HAP-1 (cell line): Measurements from ENCODE around the gene ZNF764.
A peak's percentile ranks its signal among the peaks of the same experiment; 100 is the strongest.

Experiments used
- DNase-seq, 2 experiments: peaks; one replicate each; pipeline ENCODE4 v3.0.0-alpha.2; 2016 to 2020; ENCODE audit warnings: low spot score in 2 of 2
- H3K27me3 ChIP-seq: fragments of 250-450 bp; sonication (Bioruptor Pico); 2 replicates; pipeline ENCODE4 v1.5.1; 2020; ENCODE audit warnings: low read depth, mild to moderate bottlenecking, moderate library complexity
- H3K36me3 ChIP-seq: fragments of 250-450 bp; sonication (Bioruptor Pico); replicated peaks from 2 replicates; pipeline ENCODE4 v1.5.1; 2020; ENCODE audit warnings: mild to moderate bottlenecking
- H3K4me1 ChIP-seq: fragments of 250-450 bp; sonication (Bioruptor Pico); 2 replicates; pipeline ENCODE4 v1.5.1; 2020; ENCODE audit warnings: mild to moderate bottlenecking
- H3K4me3 ChIP-seq: fragments of 250-450 bp; sonication (Bioruptor Pico); 2 replicates; pipeline ENCODE4 v1.5.1; 2020; ENCODE audit warnings: mild to moderate bottlenecking, moderate library complexity
- H3K9me3 ChIP-seq: fragments of 250-450 bp; sonication (Bioruptor Pico); 2 replicates; pipeline ENCODE4 v1.5.1; 2020; ENCODE audit warnings: mild to moderate bottlenecking, moderate library complexity
- in situ Hi-C: fragments of 300-500 bp; cut with MboI; formaldehyde crosslinking; loops from 3 replicates; pipeline ENCODE4 v1.14.3; 2020; ENCODE audit warnings: low sequenced_read_pairs, inconsistent platforms, mixed read lengths

ZNF764 gene

GRCh38 chr16:30566531-30566930, 8.4 kb upstream of the ZNF764 start:
- DNase-seq: no peak
- H3K36me3 ChIP-seq: no peaks in the 10 kb centered on the region
- H3K9me3 ChIP-seq: no peaks in the 10 kb centered on the region
- peaks cover 4% of the 10 kb centered on the region for H3K4me1 ChIP-seq
- in situ Hi-C loops: no loop called here
- no peaks in the 10 kb centered on the region for H3K27me3 ChIP-seq
- no peak overlapping the region for H3K4me3 ChIP-seq

- no peaks in the 10 kb centered on the region for H3K9me3 ChIP-seq
- no peaks in the 10 kb centered on the region for H3K27me3 ChIP-seq
- DNase-seq: no peak
- in situ Hi-C loops: no loop called here
- no peaks in the 10 kb centered on the region for H3K36me3 ChIP-seq
- H3K4me3 ChIP-seq: no peak overlapping the region
- H3K4me1 ChIP-seq: peaks cover 2% of the 10 kb centered on the region
Observed at GRCh38 chr16:30565984-30566383, 7.8 kb upstream of the ZNF764 start.

- no peak for DNase-seq
- no peaks in the 10 kb centered on the region for H3K4me1 ChIP-seq
- H3K36me3 ChIP-seq: no peaks in the 10 kb centered on the region
- in situ Hi-C loops: no loop called here
- no peaks in the 10 kb centered on the region for H3K9me3 ChIP-seq
- no peaks in the 10 kb centered on the region for H3K27me3 ChIP-seq
- no peak overlapping the region for H3K4me3 ChIP-seq
Observed at GRCh38 chr16:30565526-30565925, 7.4 kb upstream of the ZNF764 start.

- Histone ChIP-seq H3K36me3 (no peaks in the 10 kb centered on the region), H3K4me3 (no peak overlapping the region), H3K9me3 (no peaks in the 10 kb centered on the region), H3K4me1 (peaks cover 9% of the 10 kb centered on the region; the same call in 1 of the 2 replicates), H3K27me3 (no peaks in the 10 kb centered on the region)
- in situ Hi-C loops: no loop called here
- no peak for DNase-seq
Observed at GRCh38 chr16:30562021-30562420, 3.8 kb upstream of the ZNF764 start.

DNA sequence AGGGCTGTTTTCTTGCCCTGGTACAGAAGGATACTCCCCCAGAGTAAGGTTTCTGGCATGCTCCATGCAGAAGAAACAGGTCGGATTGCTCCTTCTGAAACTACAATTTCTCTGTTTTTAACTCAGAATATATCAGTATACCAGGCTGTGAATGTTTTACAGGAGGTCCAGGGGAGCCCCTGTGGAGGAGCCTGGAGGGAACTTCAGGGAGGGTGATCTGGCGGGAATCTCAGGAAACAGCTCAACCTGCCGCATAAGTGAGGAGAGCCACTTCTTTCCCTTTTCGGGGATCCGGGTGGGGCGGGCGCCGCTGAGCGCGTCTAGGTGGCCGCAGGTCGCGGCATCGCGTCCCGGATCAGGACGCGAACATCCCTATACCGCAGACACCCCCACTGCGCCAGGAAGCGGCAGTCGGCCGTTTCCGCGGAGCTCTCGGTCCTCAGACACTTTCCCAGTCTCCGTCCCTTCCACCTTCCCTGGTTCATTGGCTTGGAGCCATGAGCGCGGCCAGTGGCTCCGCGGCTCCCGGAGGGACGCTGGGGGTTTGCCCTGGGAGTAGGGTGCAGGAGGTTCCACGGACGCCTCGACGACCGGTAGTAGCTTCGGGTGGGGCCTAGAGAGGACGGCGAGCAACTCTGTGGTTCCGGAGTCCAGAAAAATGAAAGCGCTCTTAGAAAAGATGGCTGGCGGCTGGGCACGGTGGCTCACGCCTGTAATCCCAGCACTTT, 3.1 kb upstream of the ZNF764 start:
- H3K4me1 ChIP-seq: peaks cover 9% of the 10 kb centered on the region; the same call in 1 of the 2 replicates
- in situ Hi-C loops: no loop called here
- H3K27me3 ChIP-seq: no peaks in the 10 kb centered on the region
- no peaks in the 10 kb centered on the region for H3K9me3 ChIP-seq
- H3K4me3 ChIP-seq: no peak overlapping the region
- H3K36me3 ChIP-seq: no peaks in the 10 kb centered on the region
- no peak for DNase-seq

GRCh38 chr16:30559690-30560089, 1.5 kb upstream of the ZNF764 start:
- H3K9me3 ChIP-seq: no peaks in the 10 kb centered on the region
- H3K36me3 ChIP-seq: peaks cover 13% of the 10 kb centered on the region
- peaks cover 9% of the 10 kb centered on the region; the same call in 1 of the 2 replicates for H3K4me1 ChIP-seq
- in situ Hi-C loops: no loop called here
- H3K4me3 ChIP-seq: no peak overlapping the region
- H3K27me3 ChIP-seq: no peaks in the 10 kb centered on the region
- DNase-seq: no peak

DNA sequence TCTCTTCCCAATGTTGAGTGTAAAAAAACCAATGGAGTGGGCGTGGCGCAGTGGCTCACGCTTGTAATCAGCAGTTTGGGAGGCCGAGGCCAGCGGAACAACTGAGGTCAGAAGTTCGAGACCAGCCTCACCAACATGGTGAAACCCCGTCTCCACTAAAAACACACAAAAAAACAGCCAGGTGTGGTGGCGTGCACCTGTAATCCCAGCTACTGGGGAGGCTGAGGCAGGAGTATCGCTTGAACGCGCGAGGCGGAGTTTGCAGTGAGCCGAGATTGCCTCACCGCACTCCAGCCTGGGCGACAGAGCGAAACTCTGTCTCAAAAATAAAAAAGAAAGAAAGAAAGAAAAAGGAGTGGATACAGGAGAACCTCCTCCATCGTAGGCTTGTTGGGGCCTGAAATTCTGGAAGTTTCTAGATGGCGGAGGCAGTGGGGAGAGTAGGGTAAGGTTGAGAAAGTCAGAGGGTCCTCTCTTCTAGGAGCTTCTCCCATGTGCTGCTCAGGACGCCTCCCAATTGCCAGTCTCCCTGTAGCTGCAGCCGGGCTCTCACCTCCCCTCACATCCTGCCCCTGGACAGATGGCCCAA, 709 bp upstream of the ZNF764 start:
- in situ Hi-C loops: no loop called here
- no peaks in the 10 kb centered on the region for H3K27me3 ChIP-seq
- peaks cover 9% of the 10 kb centered on the region; the same call in 1 of the 2 replicates for H3K4me1 ChIP-seq
- peaks cover 21% of the 10 kb centered on the region for H3K36me3 ChIP-seq
- no peak for DNase-seq
- peak overlapping the region; percentile 95 for H3K4me3 ChIP-seq
- no peaks in the 10 kb centered on the region for H3K9me3 ChIP-seq

- Histone ChIP-seq H3K9me3 (no peaks in the 10 kb centered on the region), H3K36me3 (peaks cover 24% of the 10 kb centered on the region), H3K27me3 (no peaks in the 10 kb centered on the region), H3K4me3 (peak overlapping the region; percentile 95), H3K4me1 (peaks cover 9% of the 10 kb centered on the region; the same call in 1 of the 2 replicates)
- DNase-seq: peak in 1 of 2 experiments; percentile 19
- in situ Hi-C loops: no loop called here
Observed at GRCh38 chr16:30557707-30557956, 542 bp downstream of the ZNF764 start.

GRCh38 chr16:30556125-30556473, 2.1 kb downstream of the ZNF764 start:
- DNase-seq: no peak
- H3K27me3 ChIP-seq: no peaks in the 10 kb centered on the region
- H3K36me3 ChIP-seq: peaks cover 24% of the 10 kb centered on the region
- no peaks in the 10 kb centered on the region for H3K9me3 ChIP-seq
- H3K4me1 ChIP-seq: peaks cover 9% of the 10 kb centered on the region; the same call in 1 of the 2 replicates
- in situ Hi-C loops: no loop called here
- no peak overlapping the region for H3K4me3 ChIP-seq

- DNase-seq: no peak
- Histone ChIP-seq H3K27me3 (no peaks in the 10 kb centered on the region), H3K4me3 (no peak overlapping the region), H3K36me3 (peaks cover 24% of the 10 kb centered on the region), H3K4me1 (peaks cover 9% of the 10 kb centered on the region; the same call in 1 of the 2 replicates), H3K9me3 (no peaks in the 10 kb centered on the region)
- in situ Hi-C loops: no loop called here
Observed at GRCh38 chr16:30555315-30556124, 2.7 kb downstream of the ZNF764 start.

GRCh38 chr16:30554557-30555314, 3.4 kb downstream of the ZNF764 start:
- no peak overlapping the region for H3K4me3 ChIP-seq
- H3K9me3 ChIP-seq: no peaks in the 10 kb centered on the region
- H3K27me3 ChIP-seq: no peaks in the 10 kb centered on the region
- in situ Hi-C loops: no loop called here
- H3K36me3 ChIP-seq: peaks cover 24% of the 10 kb centered on the region
- DNase-seq: no peak
- peaks cover 9% of the 10 kb centered on the region; the same call in 1 of the 2 replicates for H3K4me1 ChIP-seq

DNA sequence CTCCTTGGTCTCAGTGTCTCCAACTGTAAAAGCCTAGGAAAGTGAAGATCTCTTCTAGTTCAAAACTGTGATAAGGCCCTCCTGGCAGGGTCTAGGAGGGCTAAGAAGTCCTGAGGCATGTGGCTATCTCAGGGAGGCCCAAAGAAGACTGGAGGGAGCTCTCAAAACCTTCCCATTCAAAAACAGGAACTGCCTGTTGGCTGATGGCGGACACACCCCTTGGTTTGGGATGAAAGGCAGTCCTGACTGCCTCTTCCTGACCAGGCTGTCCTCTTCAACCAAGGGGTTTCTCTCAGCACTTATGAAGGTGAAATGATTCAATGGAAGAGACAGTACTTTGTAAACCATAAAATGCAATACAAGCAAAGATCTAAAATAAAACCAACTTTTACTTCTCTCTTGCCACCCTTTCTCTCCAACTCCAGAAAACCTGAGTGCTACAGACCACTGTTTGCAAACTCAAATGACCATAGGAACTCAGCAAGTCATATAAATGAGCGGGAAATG, 4.7 kb downstream of the ZNF764 start:
- Histone ChIP-seq H3K4me3 (no peak overlapping the region), H3K27me3 (no peaks in the 10 kb centered on the region), H3K4me1 (peaks cover 2% of the 10 kb centered on the region; the same call in 1 of the 2 replicates), H3K36me3 (peaks cover 24% of the 10 kb centered on the region), H3K9me3 (no peaks in the 10 kb centered on the region)
- no peak for DNase-seq
- in situ Hi-C loops: no loop called here

DNA sequence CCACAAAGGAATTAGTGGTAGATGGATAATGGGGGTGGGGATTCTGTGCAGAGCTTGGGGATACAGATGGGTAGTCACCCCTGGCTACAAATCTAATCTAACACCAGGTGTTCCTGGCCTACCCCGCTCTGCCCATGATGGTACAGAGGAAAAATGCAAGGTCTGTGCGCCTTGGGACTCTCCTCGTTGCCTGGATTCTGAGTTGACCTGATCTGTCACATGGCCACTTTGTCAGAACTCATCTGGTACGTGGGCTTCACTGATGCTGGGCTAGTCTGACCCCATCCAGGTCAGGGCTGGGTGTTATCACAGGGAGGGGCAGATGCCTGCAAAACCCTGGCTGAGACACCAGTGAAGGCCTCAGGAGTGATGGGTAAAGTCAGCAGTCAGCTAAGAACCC, 5.2 kb downstream of the ZNF764 start:
- peaks cover 24% of the 10 kb centered on the region for H3K36me3 ChIP-seq
- H3K9me3 ChIP-seq: no peaks in the 10 kb centered on the region
- H3K4me1 ChIP-seq: peaks cover 2% of the 10 kb centered on the region; the same call in 1 of the 2 replicates
- in situ Hi-C loops: no loop called here
- H3K27me3 ChIP-seq: no peaks in the 10 kb centered on the region
- no peak for DNase-seq
- H3K4me3 ChIP-seq: no peak overlapping the region
